HG03442 (cell line): ENCODE measurements around the gene NR6A1.

Experiments
- ATAC-seq: cut with Tn5 transposase; IDR thresholded peaks from one replicate; pipeline ENCODE4 v1.9.1; 2021; ENCODE audit warnings: mild to moderate bottlenecking, moderate library complexity; ENCODE audit not compliant: unreplicated experiment

The NR6A1 gene

GRCh38 chr9:124663046-124663961 is 107.8 kb downstream of the NR6A1 start:
- no peak for ATAC-seq

DNA sequence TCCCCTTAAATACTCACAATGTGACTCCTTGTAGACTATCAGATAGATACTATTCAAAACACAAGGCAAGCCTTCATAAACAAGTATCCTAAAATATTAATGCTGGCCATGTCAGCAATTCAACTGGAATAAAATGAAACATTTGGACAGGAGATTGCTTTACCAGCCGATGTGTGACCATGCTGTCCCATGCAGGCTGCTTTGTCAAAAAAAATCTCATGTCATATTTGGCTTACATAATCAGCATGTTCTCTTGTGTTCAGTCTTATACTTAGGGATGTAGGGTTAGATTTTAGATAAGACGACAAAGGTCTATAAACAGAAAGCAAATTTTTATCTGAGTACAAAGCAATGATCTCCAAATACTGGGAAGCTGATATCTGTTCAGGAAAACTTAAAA is 108.5 kb downstream of the NR6A1 start:
- no peak for ATAC-seq

GRCh38 chr9:124661271-124661670 is 109.8 kb downstream of the NR6A1 start:
- no peak for ATAC-seq

DNA sequence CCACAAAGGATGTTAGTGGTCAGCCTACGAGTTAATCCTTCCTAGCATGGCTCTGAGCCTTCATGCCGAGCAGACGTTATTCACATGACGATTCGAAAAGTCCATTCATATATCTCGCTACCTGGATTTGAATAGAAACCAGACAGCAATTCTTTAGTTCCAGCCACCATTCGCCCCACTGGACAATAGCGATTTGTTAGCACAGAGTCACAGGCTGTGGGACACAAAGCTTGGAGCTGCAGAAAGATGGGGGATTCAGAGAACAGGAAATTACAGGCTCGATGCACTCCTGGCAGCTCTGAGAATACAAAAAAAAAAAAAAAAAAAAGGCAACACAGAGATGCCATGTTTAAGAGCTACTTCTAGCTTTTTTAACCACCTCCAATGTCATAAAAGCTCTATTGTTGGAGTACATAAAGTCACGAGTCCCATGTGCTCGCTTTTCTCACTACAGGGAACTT is 110.7 kb downstream of the NR6A1 start:
- ATAC-seq, result no peak

- peak; percentile 45 for ATAC-seq
Observed at GRCh38 chr9:124659099-124659659, 111.9 kb downstream of the NR6A1 start.

DNA sequence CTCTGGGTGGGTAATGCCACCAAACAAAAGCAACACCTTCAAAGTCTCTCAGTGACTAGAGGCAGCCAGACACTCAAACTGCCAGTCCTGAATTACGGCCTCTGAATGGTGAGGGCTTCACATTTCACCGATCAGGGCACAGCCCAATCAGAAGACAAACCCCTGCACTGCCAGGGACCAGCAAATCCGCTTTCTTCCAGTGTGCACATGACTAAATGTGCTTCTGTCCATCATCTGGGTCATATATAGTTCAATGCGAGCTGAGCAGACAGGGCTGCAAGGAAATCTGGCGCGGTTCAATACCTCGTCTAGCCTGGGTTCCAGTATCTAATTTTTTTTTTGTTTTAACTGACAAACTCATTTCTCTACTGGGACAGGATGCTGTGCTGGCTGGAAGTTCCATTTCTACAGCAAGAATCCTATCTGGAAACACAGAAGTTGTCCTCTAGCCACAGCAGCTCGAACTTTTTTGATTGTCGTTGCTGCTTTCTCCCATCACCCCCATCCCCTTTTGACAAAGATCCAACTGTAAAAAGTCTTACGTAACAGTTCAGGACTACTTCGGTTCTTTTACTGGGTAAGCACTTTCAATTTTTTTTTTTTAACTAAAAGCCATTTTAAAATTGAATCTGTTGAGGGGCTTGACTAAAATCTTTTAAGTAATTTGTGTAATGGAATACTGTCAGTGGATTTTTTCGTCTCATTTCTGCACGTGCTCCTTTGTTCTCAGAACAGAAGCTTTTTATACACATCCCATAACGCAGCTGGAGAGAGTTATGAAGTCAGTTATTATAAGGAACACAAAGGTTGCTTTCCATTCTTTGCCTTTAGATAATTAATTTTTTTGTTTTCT is 112.7 kb downstream of the NR6A1 start:
- ATAC-seq, result no peak

DNA sequence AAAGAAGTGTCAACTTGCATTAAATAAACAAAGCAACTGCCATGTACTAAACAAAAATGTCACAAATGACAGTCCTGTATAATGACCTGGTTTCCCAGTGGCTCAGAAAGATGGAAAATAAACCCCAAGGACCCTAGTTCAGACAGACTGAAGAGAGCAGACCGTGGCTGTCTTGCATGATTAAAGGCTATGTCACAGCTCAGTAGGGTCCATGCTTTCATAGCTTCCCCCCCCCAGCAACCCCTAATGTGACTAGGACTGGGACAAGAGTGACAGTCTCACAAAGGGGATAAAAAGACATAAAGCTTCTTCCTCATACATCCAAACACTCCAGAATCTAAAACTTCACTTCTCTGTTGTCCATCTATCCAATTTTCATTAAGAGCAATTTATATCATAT is 113.6 kb downstream of the NR6A1 start:
- ATAC-seq, result no peak

GRCh38 chr9:124654431-124654830 is 116.7 kb downstream of the NR6A1 start:
- ATAC-seq, result no peak

DNA sequence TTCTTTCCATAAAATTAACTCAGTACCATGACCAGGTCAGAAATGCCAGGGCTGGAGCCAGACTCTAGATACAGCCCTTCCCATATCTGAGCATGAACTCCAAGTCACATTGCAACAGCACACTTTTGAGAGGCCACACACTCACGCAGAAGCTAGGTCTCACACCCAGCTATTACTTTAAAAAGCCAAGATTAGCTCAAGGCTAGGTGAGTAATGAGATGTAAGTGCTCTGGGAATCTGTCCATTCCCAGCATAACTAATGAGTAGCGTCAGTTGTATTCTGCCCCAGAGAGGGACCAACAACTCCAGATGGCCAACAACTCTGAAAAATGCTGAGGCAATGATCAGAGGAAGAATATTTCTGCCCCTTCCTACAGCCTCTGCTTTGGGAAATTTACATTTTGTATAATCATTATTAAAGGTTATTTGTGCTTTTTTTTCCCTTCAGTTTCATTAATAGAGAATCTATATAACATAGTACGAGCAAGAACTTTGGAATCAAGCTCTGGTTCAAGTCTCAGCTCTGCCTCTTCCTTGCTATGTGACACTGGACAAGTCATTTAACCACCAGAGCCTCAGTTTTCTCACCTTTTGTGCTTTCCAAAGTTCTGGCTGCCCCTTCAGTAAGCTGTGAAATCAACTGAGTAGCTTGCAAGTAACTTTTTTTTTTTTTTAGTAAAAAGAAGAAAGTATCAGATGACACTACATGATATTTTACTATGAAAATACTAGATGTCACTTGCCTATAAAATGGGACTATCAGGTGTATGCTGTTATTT is 118.3 kb downstream of the NR6A1 start:
- ATAC-seq, result no peak

- ATAC-seq, result no peak
Observed at GRCh38 chr9:124652203-124652602, 118.9 kb downstream of the NR6A1 start.

DNA sequence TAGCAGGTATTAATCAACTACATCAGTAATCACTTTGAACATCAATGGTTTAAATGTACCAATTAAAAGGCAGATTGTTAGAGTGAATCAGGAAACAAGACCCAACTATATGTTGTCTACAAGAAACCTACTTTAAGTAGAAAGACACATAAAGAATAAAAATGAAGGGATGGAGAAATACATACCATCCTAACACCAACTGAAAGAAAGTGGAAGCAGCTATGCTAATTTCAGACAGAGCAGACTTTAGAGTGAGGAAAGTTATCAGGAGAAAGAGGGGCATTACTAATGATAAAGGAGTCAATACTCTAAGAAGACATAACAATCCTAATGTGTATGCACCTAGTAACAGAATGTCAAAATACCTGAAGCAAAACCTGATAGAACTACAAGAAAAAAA is 125.8 kb downstream of the NR6A1 start:
- no peak for ATAC-seq

DNA sequence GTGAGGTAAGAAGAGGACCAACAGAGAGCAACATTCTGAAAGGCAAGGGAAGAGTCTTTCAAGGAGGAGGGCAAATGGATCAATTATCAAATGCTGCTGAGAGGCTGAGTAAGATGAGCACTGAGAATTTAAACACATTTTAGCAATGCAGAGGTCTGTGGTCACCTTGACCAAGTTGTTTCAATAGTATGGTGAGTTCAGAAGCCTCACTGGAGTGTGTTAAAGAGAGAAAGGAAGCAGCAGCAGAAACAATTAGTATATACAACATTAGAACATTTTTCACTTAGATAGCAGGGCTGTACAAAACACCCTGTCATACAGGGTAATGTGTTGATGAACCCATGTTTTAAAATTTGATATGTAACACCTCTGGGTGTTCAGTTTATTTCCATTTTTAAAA is 131.5 kb downstream of the NR6A1 start:
- ATAC-seq, result no peak

DNA sequence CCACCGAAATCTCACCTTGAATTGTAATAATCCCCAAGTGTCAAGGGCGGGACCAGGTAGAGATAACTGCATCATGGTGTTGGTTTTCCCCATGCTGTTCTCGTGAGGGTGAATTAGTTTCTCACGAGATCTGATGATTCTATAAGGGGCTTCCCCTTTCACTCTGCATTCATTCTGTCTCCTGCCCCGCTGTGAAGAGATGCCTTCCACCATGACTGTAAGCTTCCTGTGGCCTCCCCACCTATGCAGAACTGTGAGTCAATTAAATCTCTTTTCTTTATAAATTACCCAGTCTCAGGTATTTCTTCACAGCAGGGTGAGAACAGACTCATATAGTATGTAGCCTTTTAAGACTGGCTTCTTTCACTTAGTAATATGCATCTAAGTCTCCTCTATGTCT is 135.8 kb downstream of the NR6A1 start:
- ATAC-seq, result no peak

- ATAC-seq, result no peak
Observed at GRCh38 chr9:124632077-124632621, 139.0 kb downstream of the NR6A1 start.

- ATAC-seq, result no peak
Observed at GRCh38 chr9:124631326-124631725, 139.8 kb downstream of the NR6A1 start.

- no peak for ATAC-seq
Observed at GRCh38 chr9:124629600-124629999, 141.5 kb downstream of the NR6A1 start.

- ATAC-seq, result no peak
Observed at GRCh38 chr9:124628741-124629140, 142.4 kb downstream of the NR6A1 start.

DNA sequence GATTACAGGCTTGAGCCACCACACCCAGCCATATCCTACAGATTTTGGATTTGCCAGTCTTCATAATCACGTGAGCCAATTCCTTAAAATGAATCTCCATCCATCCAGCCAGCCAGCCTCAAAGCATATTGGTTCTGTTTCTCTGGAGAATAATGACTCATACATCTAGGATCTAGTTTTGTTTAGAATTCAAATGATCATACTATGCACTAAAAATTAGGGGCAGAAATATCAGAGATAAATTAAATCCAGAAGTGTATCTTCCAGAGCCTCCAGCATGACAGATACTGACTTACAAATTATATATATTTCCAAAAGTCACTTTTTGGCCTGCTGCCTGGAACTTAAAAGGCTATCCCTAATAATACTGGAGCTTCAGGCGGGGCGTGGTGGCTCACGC is 144.8 kb downstream of the NR6A1 start:
- no peak for ATAC-seq

DNA sequence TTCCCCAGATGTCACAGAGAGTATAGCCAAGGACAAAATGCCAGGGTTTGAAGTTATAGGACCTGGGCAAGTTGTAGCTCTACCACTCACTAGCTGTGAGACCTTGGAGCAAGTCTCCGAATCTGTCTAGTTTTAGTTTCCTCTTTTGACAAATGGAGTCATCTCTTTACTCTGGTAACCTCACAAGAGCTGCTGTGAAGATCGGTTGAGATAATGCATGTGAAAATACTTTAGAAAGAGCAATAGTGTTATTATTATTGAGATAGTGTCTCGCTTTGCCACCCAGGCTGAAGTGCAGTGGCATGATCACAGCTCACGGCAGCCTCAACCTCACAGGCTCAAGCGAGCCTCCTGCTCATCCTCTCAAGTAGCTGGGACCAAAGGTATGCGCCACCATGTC is 146.0 kb downstream of the NR6A1 start:
- ATAC-seq, result no peak

DNA sequence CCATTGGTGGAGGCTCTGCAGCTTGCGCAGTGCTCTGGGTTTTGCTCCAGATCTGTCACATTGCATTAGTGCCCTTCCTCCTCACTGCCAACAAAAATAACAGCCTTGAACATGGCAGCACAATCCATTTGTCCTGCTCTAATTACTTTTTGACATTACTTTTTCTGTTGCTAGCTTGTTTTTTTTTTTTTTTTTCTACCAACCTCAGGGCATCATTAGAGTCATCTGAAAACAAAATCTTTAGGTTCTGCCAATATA is 146.4 kb downstream of the NR6A1 start:
- ATAC-seq, result no peak
